Measurements from ENCODE around the gene PIGA.

The PIGA gene

GRCh38 chrX:15345976-15346375, 10.7 kb upstream of the PIGA start:
- POLR2A ChIA-PET (ENCODE audit: low non-redundant PET) = no interaction called here

GRCh38 chrX:15344106-15344505, 8.8 kb upstream of the PIGA start:
- no peak for DNase-seq (ENCODE audit: low spot score)
- TF ChIP-seq CTCF (conservative IDR thresholded peaks at IDR 0.05; ENCODE audit: low read depth) = no peak
- no peak overlapping the region for H3K27ac ChIP-seq
- ChIA-PET POLR2A (ENCODE audit: low non-redundant PET) (no interaction called here), CTCF (no interaction called here)

More at GRCh38 chrX:15345976-15346375, 10.7 kb upstream of the PIGA start:
- no peak for DNase-seq (ENCODE audit: low spot score)
- no peak for TF ChIP-seq CTCF (conservative IDR thresholded peaks at IDR 0.05; ENCODE audit: low read depth)
- CTCF ChIA-PET = no interaction called here
- H3K27ac ChIP-seq = no peak overlapping the region

DNA sequence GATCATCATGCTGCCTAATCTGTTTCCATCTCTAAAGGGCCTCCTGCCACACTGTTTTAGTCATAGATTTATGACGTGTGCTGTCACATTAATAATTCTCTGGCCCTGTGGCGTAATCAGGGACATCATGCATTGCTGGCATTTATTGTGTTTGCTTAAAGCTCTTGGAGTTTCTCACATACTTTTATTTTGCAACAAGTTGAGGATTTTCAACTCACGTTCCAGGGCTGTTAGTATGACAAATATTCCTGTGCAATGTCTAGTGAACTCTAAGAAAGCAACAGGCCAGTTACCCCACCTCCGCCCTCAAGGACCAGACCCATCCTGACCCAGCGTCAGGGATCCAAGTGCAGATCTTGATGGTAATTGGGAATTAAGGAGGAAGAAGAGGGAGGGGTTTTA, 7.8 kb upstream of the PIGA start:
- ChIA-PET CTCF (no interaction called here), POLR2A (ENCODE audit: low non-redundant PET) (no interaction called here)

DNA sequence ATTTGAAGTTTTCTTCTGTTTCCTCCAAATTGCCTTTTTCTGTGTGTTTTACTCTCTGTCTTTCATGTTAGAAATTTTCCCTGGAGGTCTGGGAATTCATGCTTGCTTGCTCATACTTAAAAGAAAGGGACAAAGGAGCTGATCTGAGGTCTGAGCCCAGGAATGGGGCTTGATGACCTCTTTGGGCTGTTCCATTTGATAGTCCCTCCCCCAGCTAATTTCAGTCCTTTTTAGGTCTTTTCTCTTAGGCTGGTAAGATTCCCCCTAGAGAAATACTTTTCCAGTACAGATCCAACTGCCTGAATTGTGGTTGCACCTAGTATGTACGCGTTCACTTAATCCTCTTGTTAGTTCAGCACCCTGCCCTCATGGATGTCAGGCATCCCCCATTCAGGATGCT, 5.5 kb upstream of the PIGA start:
- no peak overlapping the region for H3K27ac ChIP-seq
- ChIA-PET POLR2A (ENCODE audit: low non-redundant PET) (no interaction called here), CTCF (no interaction called here)
- no peak for DNase-seq (ENCODE audit: low spot score)
- TF ChIP-seq CTCF (conservative IDR thresholded peaks at IDR 0.05; ENCODE audit: low read depth) = no peak

More for the DNA sequence above, 7.8 kb upstream of the PIGA start:
- no peak for TF ChIP-seq CTCF (conservative IDR thresholded peaks at IDR 0.05; ENCODE audit: low read depth)
- DNase-seq (ENCODE audit: low spot score) = no peak
- H3K27ac ChIP-seq = no peak overlapping the region

- ChIA-PET CTCF (no interaction called here), POLR2A (ENCODE audit: low non-redundant PET) (no interaction called here)
- peak; percentile 36 for DNase-seq (ENCODE audit: low spot score)
- no peak overlapping the region for H3K27ac ChIP-seq
- no peak for TF ChIP-seq CTCF (conservative IDR thresholded peaks at IDR 0.05; ENCODE audit: low read depth)
Observed at GRCh38 chrX:15336023-15336413, 695 bp upstream of the PIGA start.

DNA sequence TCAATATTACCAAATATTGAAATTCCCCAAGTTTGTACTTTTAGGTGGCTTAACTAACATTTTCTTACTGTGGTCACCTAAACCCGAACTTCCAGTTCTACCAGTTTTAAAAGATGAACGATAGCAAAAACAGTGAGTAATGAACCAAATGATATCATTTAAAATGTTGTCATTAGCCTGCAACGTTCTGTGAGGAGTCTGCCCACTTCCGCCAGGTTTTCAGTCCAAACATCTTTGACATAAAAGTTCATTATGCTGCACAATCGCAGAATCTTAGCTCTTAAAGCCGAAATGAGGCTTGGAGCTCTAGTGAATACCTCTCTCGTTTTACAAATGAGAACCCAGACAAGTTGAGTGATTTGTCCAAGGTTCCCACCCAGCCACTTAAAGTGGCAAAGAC, 762 bp downstream of the PIGA start:
- ChIA-PET CTCF (no interaction called here), POLR2A (ENCODE audit: low non-redundant PET) (no interaction called here)
- TF ChIP-seq CTCF (conservative IDR thresholded peaks at IDR 0.05; ENCODE audit: low read depth) = no peak
- peak overlapping the region; percentile 67 for H3K27ac ChIP-seq
- peak; percentile 34 for DNase-seq (ENCODE audit: low spot score)

GRCh38 chrX:15328821-15329220, 6.5 kb downstream of the PIGA start:
- no peak overlapping the region for H3K27ac ChIP-seq
- no peak for TF ChIP-seq CTCF (conservative IDR thresholded peaks at IDR 0.05; ENCODE audit: low read depth)
- DNase-seq (ENCODE audit: low spot score) = no peak
- POLR2A ChIA-PET (ENCODE audit: low non-redundant PET) = no interaction called here
- CTCF ChIA-PET = no interaction called here

Measured in RWPE1 (cell line).